ENCODE measurements around the gene GSTP1.

- TF ChIP-seq CTCF (conservative IDR thresholded peaks at IDR 0.05; ENCODE audit: low read length) (no peak), EZH2phosphoT487 (IDR thresholded peaks at IDR 0.05; ENCODE audit: borderline replicate concordance, low read depth, low read length) (no peak)
These were observed 10.9 kb downstream of the GSTP1 start for GRCh38 chr11:67594480-67594879.

Data from OCI-LY7 (cell line).